GM21390 (cell line): Measurements from ENCODE around the gene MFSD1.

Source experiments
- ATAC-seq: cut with Tn5 transposase; IDR thresholded peaks from one replicate; pipeline ENCODE4 v1.9.1; 2021; ENCODE audit not compliant: unreplicated experiment

Gene MFSD1, protein sequence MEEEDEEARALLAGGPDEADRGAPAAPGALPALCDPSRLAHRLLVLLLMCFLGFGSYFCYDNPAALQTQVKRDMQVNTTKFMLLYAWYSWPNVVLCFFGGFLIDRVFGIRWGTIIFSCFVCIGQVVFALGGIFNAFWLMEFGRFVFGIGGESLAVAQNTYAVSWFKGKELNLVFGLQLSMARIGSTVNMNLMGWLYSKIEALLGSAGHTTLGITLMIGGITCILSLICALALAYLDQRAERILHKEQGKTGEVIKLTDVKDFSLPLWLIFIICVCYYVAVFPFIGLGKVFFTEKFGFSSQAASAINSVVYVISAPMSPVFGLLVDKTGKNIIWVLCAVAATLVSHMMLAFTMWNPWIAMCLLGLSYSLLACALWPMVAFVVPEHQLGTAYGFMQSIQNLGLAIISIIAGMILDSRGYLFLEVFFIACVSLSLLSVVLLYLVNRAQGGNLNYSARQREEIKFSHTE

DNA sequence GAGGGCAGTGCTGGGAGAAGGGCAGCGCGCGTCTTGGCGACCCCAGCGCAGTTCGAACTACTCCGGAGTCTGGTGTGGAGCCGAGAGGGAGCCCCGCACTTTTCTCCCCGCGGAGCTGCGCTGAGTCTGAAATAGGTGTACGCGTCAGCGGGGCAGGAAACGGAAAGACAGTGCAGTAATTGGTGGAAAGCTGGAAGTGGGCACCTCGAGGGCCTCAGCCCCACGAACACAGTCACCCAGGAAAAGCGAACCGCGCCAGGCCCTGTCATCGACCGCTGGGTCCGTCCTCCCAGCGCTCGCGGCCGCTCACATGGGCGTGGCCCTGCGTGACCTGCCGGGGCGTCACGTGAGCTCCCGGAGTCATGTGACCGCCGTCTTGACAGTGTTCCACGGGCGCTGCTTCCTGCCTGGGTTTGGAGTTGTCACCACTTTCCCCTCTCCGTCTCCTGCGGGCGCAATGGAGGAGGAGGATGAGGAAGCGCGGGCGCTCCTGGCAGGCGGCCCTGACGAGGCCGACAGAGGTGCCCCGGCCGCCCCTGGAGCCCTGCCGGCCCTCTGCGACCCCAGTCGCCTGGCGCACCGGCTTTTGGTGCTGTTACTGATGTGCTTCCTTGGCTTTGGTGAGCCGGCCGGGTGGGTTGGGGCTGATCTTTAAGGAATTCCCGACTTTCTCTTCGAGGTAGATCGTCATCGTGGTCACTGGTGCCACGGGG is at the start of gene MFSD1:
MFSD1 (plus strand) TSS at position 359 of the 713 bp plus-strand sequence; CDS start at position 458, 99 bp downstream.
- ATAC-seq: peak; percentile 99

DNA sequence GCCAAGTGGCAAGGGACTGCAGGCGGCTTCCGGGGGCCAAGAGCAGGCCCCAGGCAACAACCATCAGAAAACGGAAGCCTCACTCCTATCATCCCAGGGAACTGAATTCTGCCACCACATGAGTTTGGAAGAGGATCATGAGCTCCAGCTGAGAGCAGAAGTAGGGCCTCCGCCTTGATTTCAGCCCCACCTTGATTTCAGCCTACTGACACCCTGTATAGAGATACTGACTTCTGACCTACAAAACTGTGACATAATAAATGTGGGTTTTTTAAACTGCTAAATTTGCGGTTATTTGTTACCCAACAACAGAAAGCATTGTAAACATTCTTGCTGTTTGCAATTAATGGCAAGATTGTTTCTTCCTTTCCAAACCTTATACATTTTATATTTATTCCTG is 48.0 kb upstream of the MFSD1 start:
- ATAC-seq: no peak

DNA sequence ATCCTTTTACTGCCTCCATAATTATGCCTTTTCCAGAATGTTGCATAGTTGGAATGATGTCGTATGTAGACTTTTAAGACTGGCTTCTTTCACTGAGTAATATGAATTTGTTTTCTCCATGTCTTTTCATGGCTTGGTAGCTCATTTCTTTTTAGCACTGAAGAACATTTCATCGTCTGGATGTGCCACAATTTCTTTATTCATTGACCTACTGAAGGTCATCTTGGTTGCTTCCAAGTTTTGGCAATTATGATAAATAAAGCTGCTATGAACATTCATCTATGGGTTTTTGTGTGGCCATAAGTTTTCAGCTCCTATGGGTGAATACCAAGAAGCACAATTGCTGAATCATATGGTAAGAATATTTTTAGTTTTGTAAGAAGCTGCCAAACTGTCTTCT is 46.4 kb upstream of the MFSD1 start:
- ATAC-seq: no peak

DNA sequence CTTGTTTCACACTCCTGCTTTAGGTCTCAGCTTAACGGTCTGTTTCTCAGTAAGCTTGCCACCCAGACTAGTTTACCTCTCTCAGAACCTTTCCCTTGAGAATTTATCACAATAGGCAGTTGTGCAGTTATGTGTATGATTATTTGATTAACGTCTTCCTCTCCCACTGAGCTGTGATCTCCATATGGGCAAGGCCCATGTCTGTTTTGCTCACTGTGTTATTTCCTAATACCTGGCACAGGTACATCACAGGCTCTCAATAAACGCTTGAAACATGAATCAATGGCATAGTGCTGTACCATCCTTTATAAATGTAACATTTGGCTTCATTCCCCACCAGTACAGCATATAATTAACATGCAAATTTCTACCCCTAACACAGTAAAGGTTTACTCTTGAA is 40.5 kb upstream of the MFSD1 start:
- no peak for ATAC-seq

DNA sequence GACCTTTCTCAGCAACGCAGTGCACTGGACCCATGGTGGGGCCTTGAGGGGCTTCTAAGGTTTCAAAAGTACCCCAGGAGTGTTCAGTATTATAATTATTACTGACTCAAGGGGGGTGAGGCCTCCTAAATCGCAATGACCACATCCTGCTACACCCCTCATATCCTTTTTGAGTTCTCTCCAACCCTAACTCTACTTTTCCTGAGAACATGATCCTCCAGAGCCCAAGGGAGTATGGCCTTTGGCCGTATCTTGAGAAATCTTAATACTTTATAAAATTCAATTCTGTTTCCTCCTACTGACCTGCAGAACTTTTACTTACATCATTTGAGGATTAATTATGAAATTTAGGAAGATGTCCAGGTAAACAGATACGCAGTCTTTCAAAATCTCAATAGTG is 39.2 kb upstream of the MFSD1 start:
- no peak for ATAC-seq

DNA sequence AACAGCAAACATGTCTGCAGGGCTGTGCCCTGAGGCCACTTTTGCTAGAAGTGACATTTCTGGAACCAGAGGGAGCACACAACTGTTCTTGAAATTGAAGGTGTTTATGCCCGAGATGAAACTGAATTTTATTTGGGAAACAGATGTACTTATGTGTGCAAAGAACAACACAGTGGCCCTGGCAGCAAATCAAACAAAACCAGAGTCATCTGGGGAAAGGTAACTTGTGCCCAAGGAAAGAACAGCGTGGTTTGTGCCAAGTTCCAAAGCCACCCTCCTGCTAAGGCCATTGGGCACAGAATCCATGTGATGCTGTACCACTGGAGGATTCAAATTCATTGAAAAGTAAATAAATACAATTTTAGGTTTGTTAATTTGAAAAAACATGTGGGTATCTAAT is 38.4 kb upstream of the MFSD1 start:
- ATAC-seq: no peak

DNA sequence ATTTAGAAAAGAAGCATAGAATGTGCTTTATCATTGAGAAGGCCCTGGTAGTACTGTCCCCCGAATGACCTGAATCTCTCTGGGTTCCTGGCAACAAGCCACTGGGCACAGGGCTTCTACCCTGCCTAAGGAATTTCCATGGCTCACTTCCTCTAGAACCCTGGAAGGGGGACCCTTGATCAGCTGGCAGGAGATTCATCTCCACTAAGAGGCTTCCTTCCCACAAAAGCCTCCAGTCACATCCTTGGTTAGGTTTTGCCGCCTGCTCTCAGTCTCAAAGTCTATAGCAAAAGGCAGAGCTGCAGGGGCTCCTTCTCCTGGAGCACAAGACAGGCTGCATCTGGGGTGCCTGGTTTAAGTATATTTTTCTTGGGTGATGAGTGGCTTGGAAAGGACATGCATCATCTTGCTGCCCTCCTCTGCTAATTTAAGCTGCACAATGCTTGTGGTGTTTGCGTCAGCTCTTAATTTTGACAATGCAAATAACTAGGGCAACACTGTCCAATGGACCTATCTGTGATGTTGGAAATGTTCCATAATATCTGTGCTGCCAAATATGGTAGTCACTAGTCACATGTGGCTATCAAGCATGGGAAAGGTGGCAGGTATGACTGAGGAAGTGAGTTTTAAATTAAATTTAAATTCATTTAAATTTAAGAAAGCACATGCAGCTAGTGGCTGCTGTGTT is 36.2 kb upstream of the MFSD1 start:
- no peak for ATAC-seq

DNA sequence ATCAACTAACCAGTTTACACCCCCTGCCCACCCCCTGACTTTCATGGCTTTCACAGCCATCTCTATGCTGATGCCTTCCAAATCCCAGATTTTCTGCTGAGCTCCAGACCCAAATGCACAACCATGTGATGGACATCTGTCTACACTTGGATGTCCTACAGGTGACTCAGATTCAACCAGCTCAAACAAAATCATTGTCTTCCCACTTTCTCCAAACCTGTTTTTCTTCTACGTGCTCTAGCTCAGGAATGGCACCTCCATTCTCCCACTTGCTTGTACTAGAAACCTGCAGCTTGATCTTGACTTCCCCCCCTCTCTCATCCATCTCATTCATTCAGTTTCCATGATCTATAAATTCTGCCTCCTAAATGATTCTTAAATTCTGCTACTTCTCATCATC is 35.5 kb upstream of the MFSD1 start:
- no peak for ATAC-seq

DNA sequence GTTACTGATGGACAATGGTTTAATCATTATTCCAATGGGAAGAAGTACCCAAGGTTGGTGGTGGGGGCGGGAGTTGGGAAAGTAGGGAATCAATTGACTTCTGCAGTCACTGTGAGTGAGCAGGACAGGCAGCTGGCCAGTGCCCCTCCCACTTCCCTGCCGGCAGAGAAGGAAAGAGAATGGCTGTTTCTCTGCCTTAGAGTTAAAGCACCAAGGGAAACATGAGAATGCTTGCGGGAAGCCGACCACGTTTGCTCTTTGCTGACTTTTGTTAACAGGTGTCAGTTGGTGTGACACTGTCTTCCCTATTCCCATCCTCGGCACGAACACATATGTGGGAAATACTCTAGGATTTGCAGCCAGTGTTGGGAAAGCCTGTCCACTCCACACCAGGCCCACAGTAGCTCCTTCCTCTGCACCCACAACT is 33.5 kb upstream of the MFSD1 start:
- ATAC-seq: no peak

DNA sequence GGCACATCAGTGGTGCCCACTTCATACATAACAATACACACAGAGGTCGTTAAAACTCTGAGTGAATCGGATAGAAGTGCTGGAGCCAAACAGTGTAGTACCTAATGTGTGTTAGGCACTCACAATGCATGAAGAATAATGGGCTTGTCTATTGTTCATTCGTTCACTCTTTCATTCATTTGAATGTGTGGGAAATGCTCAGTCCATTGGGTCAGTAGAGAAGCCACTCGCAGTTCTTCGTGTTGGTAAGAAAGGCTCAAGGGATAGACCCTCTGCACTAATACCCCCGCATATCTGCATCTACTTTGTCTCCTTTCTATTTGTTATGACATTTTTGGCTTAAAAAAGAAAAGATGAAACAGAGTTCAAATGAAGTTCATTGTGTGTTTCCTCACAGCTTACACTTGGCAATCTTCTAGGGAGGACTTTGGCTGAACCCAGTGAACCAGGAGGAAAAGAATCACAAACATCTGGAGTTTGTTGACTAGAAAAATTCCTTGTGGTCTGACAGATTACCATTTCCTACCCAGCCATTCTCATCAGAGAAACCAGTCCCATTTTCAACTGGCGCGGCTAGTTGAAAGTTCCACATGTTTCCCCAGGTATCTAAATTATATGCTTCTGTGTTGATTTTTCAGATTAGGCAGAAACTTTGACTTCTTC is 32.8 kb upstream of the MFSD1 start:
- no peak for ATAC-seq

DNA sequence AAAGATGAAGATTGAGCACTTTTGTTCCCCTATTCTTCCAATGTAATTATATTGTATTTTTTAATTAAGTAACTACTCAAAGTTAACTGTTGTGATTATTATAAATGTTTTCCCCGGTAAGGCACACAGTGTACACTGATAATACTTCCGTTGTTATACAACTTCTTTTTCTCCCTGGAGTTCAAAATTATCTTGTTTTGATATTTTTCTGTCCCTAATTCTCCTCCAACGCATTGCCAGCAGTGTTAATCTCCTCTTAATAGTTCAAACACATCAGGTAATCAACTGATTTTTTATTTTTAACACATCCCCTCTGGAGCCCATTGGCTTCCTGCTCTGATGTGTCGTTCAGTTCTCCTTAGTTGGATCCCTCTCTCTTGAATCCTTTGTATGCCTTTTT is 32.3 kb upstream of the MFSD1 start:
- ATAC-seq: no peak

DNA sequence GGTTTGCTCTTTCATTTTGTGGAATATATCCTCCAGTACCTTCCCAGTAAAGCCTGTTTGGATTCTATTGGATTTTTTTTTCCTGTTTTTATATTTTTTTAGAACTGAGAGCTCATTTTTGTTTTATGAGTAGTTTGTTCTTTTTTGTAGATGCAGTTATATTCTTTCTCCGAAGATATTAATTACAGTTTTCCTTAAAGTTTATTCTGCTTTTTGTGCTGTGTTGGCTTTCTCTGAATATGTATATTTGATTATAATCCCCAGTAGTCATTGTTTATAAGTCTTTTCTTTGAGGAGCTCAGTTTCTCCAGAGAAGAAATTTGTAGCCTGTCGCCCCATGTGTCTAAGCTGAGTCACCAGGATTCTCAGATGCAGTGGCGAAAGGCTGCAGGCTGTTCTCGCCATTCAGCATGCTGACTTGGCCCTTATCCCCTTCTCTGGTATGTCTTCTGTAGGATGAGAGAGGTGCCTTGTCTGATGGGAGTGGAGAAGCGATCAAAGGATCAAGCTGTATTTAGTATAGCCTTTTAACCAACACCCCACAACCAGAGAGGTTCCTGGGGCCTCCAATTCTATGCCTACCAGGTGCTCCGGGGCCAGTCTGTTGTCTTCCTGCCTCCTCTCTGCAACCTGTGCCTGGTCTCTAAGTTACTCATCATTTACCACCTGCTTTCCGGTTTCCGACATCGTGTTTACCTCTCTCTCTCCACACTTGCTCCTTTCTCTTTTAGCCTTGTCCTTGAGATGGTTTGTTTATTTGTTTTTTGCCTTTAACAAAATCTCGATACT is 31.7 kb upstream of the MFSD1 start:
- no peak for ATAC-seq

DNA sequence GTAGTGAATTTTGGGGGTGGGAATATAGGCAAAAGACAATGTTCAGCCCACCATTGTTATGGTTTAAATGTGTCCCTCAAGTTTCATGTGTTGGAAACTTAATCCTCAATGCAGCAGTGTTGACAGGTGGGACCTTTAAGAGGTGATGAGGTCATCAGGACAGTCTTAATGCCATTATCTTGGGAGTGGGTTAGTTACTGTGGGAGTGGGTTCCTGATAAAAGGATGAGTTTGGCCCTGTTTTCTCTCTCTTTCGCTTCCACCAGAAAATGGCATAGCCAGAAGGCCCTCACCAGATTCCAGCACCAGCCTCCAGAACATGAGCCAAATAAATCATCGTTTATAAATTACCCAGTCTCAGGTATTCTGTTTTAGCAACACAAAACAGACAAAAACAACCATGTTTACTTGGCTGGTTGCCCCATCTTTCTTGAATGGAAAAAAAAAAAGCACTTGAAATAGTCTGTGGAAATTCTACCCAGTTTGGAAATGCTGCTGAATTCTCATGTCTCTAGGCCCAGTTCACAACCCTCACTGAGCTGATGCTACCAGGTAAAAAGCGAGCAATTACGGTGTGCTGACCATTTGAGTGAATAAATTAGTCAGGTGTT is 31.0 kb upstream of the MFSD1 start:
- no peak for ATAC-seq

DNA sequence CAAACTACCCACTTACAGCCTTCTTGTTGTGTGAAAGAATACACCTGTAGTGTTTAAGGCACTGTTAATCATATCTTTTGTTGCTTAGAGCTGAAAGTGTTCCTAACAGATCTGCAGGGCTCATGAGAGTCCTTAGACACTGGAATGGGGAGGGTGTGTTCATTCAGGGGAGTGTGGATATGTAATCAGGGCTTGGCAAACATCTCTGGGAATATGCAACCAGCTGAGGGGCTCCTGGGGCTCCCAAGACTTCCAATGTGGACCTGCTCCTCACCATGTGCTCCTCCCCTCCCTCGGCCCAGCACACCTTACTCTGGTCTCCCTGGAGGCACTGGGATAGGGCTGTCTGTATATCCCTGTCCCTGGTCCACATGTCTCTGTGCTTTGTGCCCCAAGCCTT is 30.3 kb upstream of the MFSD1 start:
- ATAC-seq: no peak

DNA sequence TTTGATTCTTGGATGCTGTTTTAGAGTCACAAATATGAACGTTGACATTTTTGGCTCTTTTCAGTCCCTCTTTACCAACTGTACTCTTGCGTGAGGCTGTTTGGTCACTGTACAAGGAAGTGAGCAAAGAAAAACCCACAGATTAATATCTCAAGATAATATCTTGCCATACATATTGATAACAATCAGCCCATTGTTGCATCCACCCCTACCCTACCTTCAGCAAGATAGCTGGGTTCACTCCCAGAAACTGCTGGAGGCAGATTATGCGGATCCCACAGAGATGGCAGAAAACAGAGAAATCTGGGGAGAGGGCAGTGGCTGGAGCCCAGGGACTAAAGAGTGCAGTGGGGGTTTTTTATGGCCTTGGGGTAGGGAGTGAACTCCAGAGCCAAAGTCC is 29.9 kb upstream of the MFSD1 start:
- no peak for ATAC-seq

DNA sequence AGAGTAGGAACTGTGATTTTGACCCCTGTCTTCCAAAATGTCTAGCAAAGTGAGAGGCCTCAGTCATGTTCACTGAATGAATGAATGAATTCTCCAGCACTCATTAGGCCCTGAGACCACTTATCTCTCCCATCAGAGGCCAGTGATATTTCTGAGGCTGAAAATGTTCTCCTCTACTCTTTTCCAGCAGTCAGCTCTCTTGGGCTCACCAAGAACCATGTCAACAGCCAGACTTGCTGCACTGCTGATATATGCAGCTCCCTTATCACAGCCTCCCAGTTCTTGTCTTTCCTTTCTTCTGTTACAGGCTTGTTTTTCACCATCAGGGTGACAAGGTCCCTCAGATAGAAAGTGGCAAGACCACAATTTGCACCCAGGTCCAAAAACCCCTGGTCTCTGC is 28.7 kb upstream of the MFSD1 start:
- no peak for ATAC-seq

DNA sequence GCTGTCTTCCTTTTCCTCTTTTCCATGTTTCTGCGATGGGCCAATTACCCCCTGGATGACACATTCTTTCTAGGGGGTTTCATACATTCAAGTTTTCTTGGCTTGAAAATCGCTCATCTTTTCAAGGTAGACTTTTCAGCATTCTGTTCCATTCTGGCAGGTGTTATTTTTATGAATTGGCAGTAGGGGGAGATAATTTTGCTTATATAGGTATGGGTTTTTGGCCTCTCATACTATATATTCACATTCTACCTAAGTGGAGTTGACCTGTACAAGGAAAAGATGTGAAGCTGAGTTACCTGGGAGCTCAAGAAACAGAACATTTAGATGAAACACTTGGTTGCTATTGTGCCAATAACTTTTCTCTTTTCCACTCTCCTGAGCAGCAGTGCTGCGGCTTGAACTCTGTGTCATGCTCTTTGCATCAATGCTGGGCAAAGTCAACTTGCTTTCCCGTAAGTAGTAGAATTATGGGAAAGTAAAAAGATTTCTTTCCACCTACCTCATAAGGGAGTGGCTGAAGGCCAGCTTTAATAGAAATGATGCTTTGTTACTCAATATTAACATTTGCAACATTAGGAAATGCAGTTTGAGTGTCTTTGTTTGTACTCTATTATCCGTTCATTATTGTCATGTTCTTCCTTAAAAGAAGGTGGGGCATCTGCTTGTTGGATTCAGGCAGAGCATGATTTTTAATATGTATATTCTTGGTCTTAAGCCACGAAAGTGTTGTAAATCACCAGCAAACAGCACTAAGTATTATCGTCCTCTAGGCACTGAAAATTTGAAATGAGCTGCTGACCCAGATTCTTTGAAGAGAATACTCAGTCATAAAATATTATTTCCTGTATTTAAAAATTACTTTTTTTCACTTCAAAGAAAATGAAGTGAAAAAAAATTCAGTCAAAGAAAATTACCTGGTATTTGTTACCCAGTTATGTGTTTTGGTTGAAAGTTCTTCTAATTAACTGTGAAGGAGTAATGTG is 27.7 kb upstream of the MFSD1 start:
- no peak for ATAC-seq

DNA sequence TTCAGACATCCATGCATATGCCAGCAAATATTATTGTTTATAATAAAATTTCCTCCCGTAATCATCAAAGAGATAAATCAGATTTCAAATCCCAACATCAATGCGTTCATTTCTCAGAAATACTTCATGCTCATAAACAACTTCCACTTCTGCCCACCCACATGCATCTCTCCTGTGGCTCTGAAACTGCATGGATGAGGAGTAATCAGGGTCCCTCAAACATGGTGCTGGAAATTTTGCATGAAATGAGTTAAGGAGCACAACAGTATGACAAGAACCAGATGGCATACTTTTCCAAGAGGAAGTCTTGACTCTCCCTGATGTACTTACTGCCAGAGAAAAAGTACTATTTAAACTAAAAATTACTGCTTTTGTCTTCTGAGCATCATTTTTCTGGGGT is 26.9 kb upstream of the MFSD1 start:
- no peak for ATAC-seq
